ENCODE results near the gene ZBTB16.

GRCh38 chr11:114152785-114153184, 93.3 kb downstream of the ZBTB16 start:
- TF ChIP-seq, protein P1, sequence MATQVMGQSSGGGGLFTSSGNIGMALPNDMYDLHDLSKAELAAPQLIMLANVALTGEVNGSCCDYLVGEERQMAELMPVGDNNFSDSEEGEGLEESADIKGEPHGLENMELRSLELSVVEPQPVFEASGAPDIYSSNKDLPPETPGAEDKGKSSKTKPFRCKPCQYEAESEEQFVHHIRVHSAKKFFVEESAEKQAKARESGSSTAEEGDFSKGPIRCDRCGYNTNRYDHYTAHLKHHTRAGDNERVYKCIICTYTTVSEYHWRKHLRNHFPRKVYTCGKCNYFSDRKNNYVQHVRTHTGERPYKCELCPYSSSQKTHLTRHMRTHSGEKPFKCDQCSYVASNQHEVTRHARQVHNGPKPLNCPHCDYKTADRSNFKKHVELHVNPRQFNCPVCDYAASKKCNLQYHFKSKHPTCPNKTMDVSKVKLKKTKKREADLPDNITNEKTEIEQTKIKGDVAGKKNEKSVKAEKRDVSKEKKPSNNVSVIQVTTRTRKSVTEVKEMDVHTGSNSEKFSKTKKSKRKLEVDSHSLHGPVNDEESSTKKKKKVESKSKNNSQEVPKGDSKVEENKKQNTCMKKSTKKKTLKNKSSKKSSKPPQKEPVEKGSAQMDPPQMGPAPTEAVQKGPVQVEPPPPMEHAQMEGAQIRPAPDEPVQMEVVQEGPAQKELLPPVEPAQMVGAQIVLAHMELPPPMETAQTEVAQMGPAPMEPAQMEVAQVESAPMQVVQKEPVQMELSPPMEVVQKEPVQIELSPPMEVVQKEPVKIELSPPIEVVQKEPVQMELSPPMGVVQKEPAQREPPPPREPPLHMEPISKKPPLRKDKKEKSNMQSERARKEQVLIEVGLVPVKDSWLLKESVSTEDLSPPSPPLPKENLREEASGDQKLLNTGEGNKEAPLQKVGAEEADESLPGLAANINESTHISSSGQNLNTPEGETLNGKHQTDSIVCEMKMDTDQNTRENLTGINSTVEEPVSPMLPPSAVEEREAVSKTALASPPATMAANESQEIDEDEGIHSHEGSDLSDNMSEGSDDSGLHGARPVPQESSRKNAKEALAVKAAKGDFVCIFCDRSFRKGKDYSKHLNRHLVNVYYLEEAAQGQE (IDR thresholded peaks at IDR 0.05; ENCODE audit: borderline replicate concordance) = no peak
- TF ChIP-seq SMC3 (conservative IDR thresholded peaks at IDR 0.05; ENCODE audit: poor library complexity) = no peak
- no peak for TF ChIP-seq CTCF (IDR thresholded peaks at IDR 0.05; ENCODE audit: poor library complexity, severe bottlenecking)
- TF ChIP-seq POLR2AphosphoS5 (IDR thresholded peaks at IDR 0.05) = no peak
- no peak for TF ChIP-seq EP300 (conservative IDR thresholded peaks at IDR 0.05; ENCODE audit: poor library complexity, severe bottlenecking)
- TF ChIP-seq MXI1 (conservative IDR thresholded peaks at IDR 0.05; ENCODE audit: poor library complexity, severe bottlenecking) = no peak
- no peak for TF ChIP-seq EZH2 (IDR thresholded peaks at IDR 0.05; ENCODE audit: borderline replicate concordance, insufficient read depth, low read length, poor library complexity, severe bottlenecking)
